OCI-LY7 (cell line): ENCODE measurements around the gene CDC42EP3. TPM values are rescaled to one million over a fixed set of nuclear protein-coding genes. Genes with fewer than 3 reads are reported as not detected.

Experiments
- BruUV-seq: library from RNA; stranded (reverse); fragments of 400-500 nt; replicated peaks from 2 replicates; lab custom pipeline; 2021; lab: Mats Ljungman, UMichigan
- CTCF ChIA-PET: fragments of 300-600 bp; sonication (Branson Sonifier 250); formaldehyde crosslinking; loops from one replicate; lab custom pipeline; 2022; ENCODE audit warnings: antibody characterized with exemption; ENCODE audit not compliant: unreplicated experiment; lab: Charles Lee
- POLR2A ChIA-PET: fragments of 300-600 bp; sonication (Branson Sonifier 250); formaldehyde crosslinking; loops from one replicate; lab custom pipeline; 2022; ENCODE audit warnings: antibody characterized with exemption; lab: Charles Lee
- DNase-seq: peaks from one replicate; pipeline ENCODE4 v3.0.0-alpha.2; 2015; ENCODE audit warnings: low spot score
- H2AFZ ChIP-seq: fragments of 200-600 bp; sonication (generic), shearing (Covaris generic); 2 replicates; pipeline ENCODE4 v1.6.1; 2014; ENCODE audit warnings: mild to moderate bottlenecking, antibody characterized with exemption, low read length, moderate library complexity
- H3K27ac ChIP-seq: fragments of 200-600 bp; sonication (generic); 2 replicates; pipeline ENCODE4 v1.5.1; 2014; ENCODE audit warnings: mixed run types, low read depth, mild to moderate bottlenecking, moderate library complexity, low read length, inconsistent platforms; ENCODE audit not compliant: poor library complexity, severe bottlenecking
- H3K36me3 ChIP-seq: fragments of 200-600 bp; sonication (generic); 2 replicates; pipeline ENCODE4 v1.6.1; 2014; ENCODE audit warnings: mild to moderate bottlenecking, antibody characterized with exemption, low read length, moderate library complexity, mixed read lengths; ENCODE audit not compliant: insufficient read depth
- H3K4me1 ChIP-seq: fragments of 200-600 bp; sonication (generic); 2 replicates; pipeline ENCODE4 v1.5.1; 2014; ENCODE audit warnings: mild to moderate bottlenecking, low read length; ENCODE audit not compliant: insufficient read depth, poor library complexity, severe bottlenecking
- H3K4me2 ChIP-seq: fragments of 200-600 bp; sonication (generic); 2 replicates; pipeline ENCODE4 v1.6.1; 2014; ENCODE audit warnings: mild to moderate bottlenecking, low read length
- H3K4me3 ChIP-seq: fragments of 200-600 bp; sonication (generic); 2 replicates; pipeline ENCODE4 v1.5.1; 2014; ENCODE audit warnings: mild to moderate bottlenecking, low read depth, low read length; ENCODE audit not compliant: poor library complexity, severe bottlenecking
- H3K79me2 ChIP-seq: fragments of 200-600 bp; sonication (generic); 2 replicates; pipeline ENCODE4 v1.6.1; 2016; ENCODE audit warnings: low read depth, mild to moderate bottlenecking, low read length, moderate library complexity, mixed read lengths; ENCODE audit not compliant: insufficient read depth
- H3K9me2 ChIP-seq: fragments of 200-600 bp; sonication (generic); 2 replicates; pipeline ENCODE4 v1.6.1; 2016; ENCODE audit warnings: mild to moderate bottlenecking, low read length, mixed read lengths; ENCODE audit not compliant: insufficient read depth
- H3K9me3 ChIP-seq: fragments of 200-600 bp; sonication (generic); 2 replicates; pipeline ENCODE4 v1.6.1; 2014; ENCODE audit warnings: mild to moderate bottlenecking, mixed run types, low read length, mixed read lengths
- H4K20me1 ChIP-seq: fragments of 200-600 bp; sonication (generic); 2 replicates; pipeline ENCODE4 v1.6.1; 2014; ENCODE audit warnings: mild to moderate bottlenecking, antibody characterized with exemption, low read length, moderate library complexity, mixed read lengths; ENCODE audit not compliant: insufficient read depth
- CTCF ChIP-seq: fragments of 200-600 bp; sonication (generic); conservative IDR thresholded peaks from 2 replicates; pipeline ENCODE4 v1.5.1; 2014; ENCODE audit warnings: mild to moderate bottlenecking, antibody characterized with exemption, low read length, moderate library complexity, mixed read lengths
- EZH2phosphoT487 ChIP-seq: fragments of 200-600 bp; sonication (generic); IDR thresholded peaks from 2 replicates; pipeline ENCODE4 v1.6.1; 2018; ENCODE audit warnings: low read depth, borderline replicate concordance, mild to moderate bottlenecking, mixed run types, antibody characterized with exemption, low read length, moderate library complexity, mixed read lengths
- intact Hi-C: fragments of 100-400 bp; cut with micrococcal nuclease; formaldehyde crosslinking; loops from one replicate; pipeline ENCODE4 v1.10.0; 2022; ENCODE audit not compliant: unreplicated experiment
- total RNA-seq, 2 experiments: library from RNA; depleted of rRNA in 1 of 2; stranded (reverse); fragments of >200 nt in 1 of 2; shearing (Covaris generic) in 1 of 2; gene quantifications; 2 replicates each; pipeline ENCODE4 v1.2.3, GENCODE V29; 2014 to 2022

CDC42EP3 gene
- total RNA-seq, 2 experiments from 2014 or later, result 7.2 to 22.9 TPM

- no TSS peak for BruUV-seq
- no peaks in the 10 kb centered on the region for H3K79me2 ChIP-seq
- no peak overlapping the region for H2AFZ ChIP-seq
- ChIA-PET CTCF (no interaction called here), POLR2A (no interaction called here)
- no peak for TF ChIP-seq CTCF
- no peak for TF ChIP-seq EZH2phosphoT487
- no peak overlapping the region for H3K4me2 ChIP-seq
- DNase-seq, result no peak
- no peaks in the 10 kb centered on the region for H3K9me3 ChIP-seq
- peaks cover 13% of the 10 kb centered on the region for H3K4me1 ChIP-seq
- no peaks in the 10 kb centered on the region for H4K20me1 ChIP-seq
- intact Hi-C loops, result no loop called here
- no peaks in the 10 kb centered on the region for H3K36me3 ChIP-seq
- no peaks in the 10 kb centered on the region for H3K9me2 ChIP-seq
- H3K4me3 ChIP-seq, result no peak overlapping the region
- H3K27ac ChIP-seq, result no peak overlapping the region
These were observed 69.9 kb downstream of the CDC42EP3 start for GRCh38 chr2:37601569-37601968.

GRCh38 chr2:37600735-37601134 is 70.7 kb downstream of the CDC42EP3 start:
- BruUV-seq, result no TSS peak
- peak; percentile 37 for DNase-seq
- intact Hi-C loops, result no loop called here
- Histone ChIP-seq H3K4me2 (peak overlapping the region; percentile 43), H3K9me3 (no peaks in the 10 kb centered on the region), H3K4me1 (peaks cover 13% of the 10 kb centered on the region), H3K9me2 (no peaks in the 10 kb centered on the region), H2AFZ (no peak overlapping the region), H3K4me3 (no peak overlapping the region), H4K20me1 (no peaks in the 10 kb centered on the region), H3K27ac (no peak overlapping the region), H3K79me2 (no peaks in the 10 kb centered on the region), H3K36me3 (no peaks in the 10 kb centered on the region)
- no peak for TF ChIP-seq EZH2phosphoT487
- TF ChIP-seq CTCF, result no peak
- POLR2A ChIA-PET, result interaction anchor here (0.7 kb wide), 1 partner anchor 406 kb away, joined by 4 read pairs; no protein-coding TSS in a partner anchor
- CTCF ChIA-PET, result no interaction called here

DNA sequence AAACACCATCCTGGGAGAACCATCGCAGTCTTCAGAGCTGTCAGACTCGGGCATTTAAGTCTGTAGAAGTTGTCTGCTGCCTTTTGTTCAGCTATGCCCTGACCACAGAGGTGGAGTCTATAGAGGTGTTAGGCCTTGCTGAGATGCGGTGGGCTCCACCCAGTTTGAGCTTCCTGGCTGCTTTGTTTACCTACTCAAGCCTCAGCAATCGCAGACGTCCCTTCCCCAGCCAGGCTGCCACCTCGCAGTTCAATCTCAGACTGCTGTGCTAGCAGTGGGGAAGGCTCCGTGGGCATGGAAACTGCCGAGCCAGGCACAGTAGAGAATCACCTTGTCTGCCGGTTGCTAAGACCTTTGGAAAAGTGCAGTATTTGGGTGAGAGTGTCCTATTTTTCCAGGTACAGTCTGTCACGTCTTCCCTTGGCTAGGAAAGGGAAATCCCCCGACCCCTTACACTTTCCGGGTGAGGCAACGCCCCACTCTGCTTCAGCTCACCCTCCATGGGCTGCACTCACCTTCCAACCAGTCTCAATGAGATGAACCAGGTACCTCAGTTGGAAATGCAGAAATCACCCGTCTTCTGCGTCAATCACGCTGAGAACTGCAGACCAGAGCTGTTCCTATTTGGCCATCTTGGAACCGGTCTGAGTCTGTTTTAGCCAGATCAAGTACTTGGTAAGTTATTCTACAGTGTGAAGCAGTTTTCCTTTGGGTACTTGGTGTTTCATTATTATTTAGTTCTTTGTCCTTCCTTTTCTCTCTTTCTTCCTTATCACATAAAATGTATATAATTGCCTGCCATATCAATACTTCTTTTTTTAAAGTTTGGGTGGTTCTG is 71.5 kb downstream of the CDC42EP3 start:
- TF ChIP-seq EZH2phosphoT487 (no peak), CTCF (no peak)
- intact Hi-C loops, result no loop called here
- no peaks in the 10 kb centered on the region for H4K20me1 ChIP-seq
- H3K79me2 ChIP-seq, result no peaks in the 10 kb centered on the region
- no peaks in the 10 kb centered on the region for H3K36me3 ChIP-seq
- peaks cover 13% of the 10 kb centered on the region for H3K4me1 ChIP-seq
- no peaks in the 10 kb centered on the region for H3K9me2 ChIP-seq
- ChIA-PET CTCF (no interaction called here), POLR2A (interaction anchor here (0.7 kb wide), 1 partner anchor 405 kb away, joined by 4 read pairs; no protein-coding TSS in a partner anchor)
- no peak for DNase-seq
- no peaks in the 10 kb centered on the region for H3K9me3 ChIP-seq
- no peak overlapping the region for H3K27ac ChIP-seq
- no TSS peak for BruUV-seq
- peak overlapping the region; percentile 43; the same call in 1 of the 2 replicates for H3K4me2 ChIP-seq
- no peak overlapping the region for H3K4me3 ChIP-seq
- no peak overlapping the region for H2AFZ ChIP-seq
